ENCODE measurements around the gene ABCE1. TPM values are rescaled to one million over a fixed set of nuclear protein-coding genes. Genes with fewer than 3 reads are reported as not detected.

The ABCE1 gene
- total RNA-seq, 1 experiment from 2014 or later = 114 TPM

- ATAC-seq (no peak), DNase-seq (ENCODE audit: low spot score) (no peak)
- ChIA-PET POLR2A (no interaction called here), CTCF (no interaction called here)
- H3K27ac Mint-ChIP-seq = no peak overlapping the region
- H3K27me3 Mint-ChIP-seq (ENCODE audit: low read depth) = no peaks in the 10 kb centered on the region
- peaks cover 5% of the 10 kb centered on the region; the same call in 1 of the 2 replicates for H3K4me1 Mint-ChIP-seq
- no peak overlapping the region for H3K4me3 Mint-ChIP-seq
- peaks cover 9% of the 10 kb centered on the region; the same call in 1 of the 2 replicates for H3K36me3 Mint-ChIP-seq
- TF ChIP-seq IRF2 (CRISPR knock-in tag; IDR thresholded peaks at IDR 0.05; ENCODE audit: borderline replicate concordance, low read depth) (no peak), NR3C1 (CRISPR knock-in tag; conservative IDR thresholded peaks at IDR 0.05; ENCODE audit: low read depth) (no peak), PRRX2 (CRISPR knock-in tag; IDR thresholded peaks at IDR 0.05) (no peak), E2F1 (CRISPR knock-in tag; IDR thresholded peaks at IDR 0.05) (no peak), SMAD4 (CRISPR knock-in tag; IDR thresholded peaks at IDR 0.05) (no peak), ZNF425 (CRISPR knock-in tag; conservative IDR thresholded peaks at IDR 0.05) (no peak), CREM (CRISPR knock-in tag; IDR thresholded peaks at IDR 0.05) (no peak), JUN (CRISPR knock-in tag; IDR thresholded peaks at IDR 0.05) (no peak), TCF7 (CRISPR knock-in tag; IDR thresholded peaks at IDR 0.05; ENCODE audit: low read depth) (no peak), FOXP1 (CRISPR knock-in tag; IDR thresholded peaks at IDR 0.05; ENCODE audit: borderline replicate concordance) (no peak), ZNF121 (CRISPR knock-in tag; IDR thresholded peaks at IDR 0.05) (no peak), GRHL2 (CRISPR knock-in tag; IDR thresholded peaks at IDR 0.05; ENCODE audit: insufficient replicate concordance, severe bottlenecking) (no peak), AR (CRISPR knock-in tag; IDR thresholded peaks at IDR 0.05) (no peak), ZNF423 (CRISPR knock-in tag; IDR thresholded peaks at IDR 0.05) (no peak), USF2 (CRISPR knock-in tag; IDR thresholded peaks at IDR 0.05) (no peak), NFATC4 (CRISPR knock-in tag; IDR thresholded peaks at IDR 0.05) (no peak), IRF1 (CRISPR knock-in tag; IDR thresholded peaks at IDR 0.05) (no peak)
- TF ChIP-seq, protein P1, sequence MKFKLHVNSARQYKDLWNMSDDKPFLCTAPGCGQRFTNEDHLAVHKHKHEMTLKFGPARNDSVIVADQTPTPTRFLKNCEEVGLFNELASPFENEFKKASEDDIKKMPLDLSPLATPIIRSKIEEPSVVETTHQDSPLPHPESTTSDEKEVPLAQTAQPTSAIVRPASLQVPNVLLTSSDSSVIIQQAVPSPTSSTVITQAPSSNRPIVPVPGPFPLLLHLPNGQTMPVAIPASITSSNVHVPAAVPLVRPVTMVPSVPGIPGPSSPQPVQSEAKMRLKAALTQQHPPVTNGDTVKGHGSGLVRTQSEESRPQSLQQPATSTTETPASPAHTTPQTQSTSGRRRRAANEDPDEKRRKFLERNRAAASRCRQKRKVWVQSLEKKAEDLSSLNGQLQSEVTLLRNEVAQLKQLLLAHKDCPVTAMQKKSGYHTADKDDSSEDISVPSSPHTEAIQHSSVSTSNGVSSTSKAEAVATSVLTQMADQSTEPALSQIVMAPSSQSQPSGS (CRISPR knock-in tag; IDR thresholded peaks at IDR 0.05; ENCODE audit: borderline replicate concordance, low read depth) = no peak
- TF ChIP-seq, protein P2, sequence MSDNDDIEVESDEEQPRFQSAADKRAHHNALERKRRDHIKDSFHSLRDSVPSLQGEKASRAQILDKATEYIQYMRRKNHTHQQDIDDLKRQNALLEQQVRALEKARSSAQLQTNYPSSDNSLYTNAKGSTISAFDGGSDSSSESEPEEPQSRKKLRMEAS (CRISPR knock-in tag; IDR thresholded peaks at IDR 0.05) = no peak
- TF ChIP-seq, protein P3, sequence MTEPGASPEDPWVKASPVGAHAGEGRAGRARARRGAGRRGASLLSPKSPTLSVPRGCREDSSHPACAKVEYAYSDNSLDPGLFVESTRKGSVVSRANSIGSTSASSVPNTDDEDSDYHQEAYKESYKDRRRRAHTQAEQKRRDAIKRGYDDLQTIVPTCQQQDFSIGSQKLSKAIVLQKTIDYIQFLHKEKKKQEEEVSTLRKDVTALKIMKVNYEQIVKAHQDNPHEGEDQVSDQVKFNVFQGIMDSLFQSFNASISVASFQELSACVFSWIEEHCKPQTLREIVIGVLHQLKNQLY (CRISPR knock-in tag; IDR thresholded peaks at IDR 0.05) = no peak
- H3K9me3 Mint-ChIP-seq = peaks cover 4% of the 10 kb centered on the region; the same call in 1 of the 2 replicates
These were observed 49.3 kb upstream of the ABCE1 start for GRCh38 chr4:145048817-145049216.

Measured in WTC11 (cell line).